H4 (cell line): Measurements from ENCODE around the gene ABR. TPM values are rescaled to one million over a fixed set of nuclear protein-coding genes. Genes with fewer than 3 reads are reported as not detected.
"Not testable (repeated sequence)": the region's sequence is repeated elsewhere in the genome, so short reads cannot be mapped to it uniquely, and the experiment has no call there.

Source experiments
- DNase-seq: peaks from one replicate; pipeline ENCODE4 v3.0.0-alpha.2; 2015; ENCODE audit warnings: low spot score
- total RNA-seq: library from RNA; depleted of rRNA; stranded (reverse); fragments of >200 nt; shearing (Covaris generic); gene quantifications from 2 replicates; pipeline ENCODE4 v1.2.3, GENCODE V29; 2014

Gene ABR
- total RNA-seq, 1 experiment from 2014 or later = 40.0 TPM

- DNase-seq = no peak
Observed at GRCh38 chr17:1071103-1071825, 108.5 kb downstream of the ABR start.

GRCh38 chr17:1070411-1070810 is 109.4 kb downstream of the ABR start:
- no peak for DNase-seq

GRCh38 chr17:1069847-1070246 is 109.9 kb downstream of the ABR start:
- DNase-seq = no peak

- no peak for DNase-seq
Observed at GRCh38 chr17:1068356-1068755, 111.4 kb downstream of the ABR start.

GRCh38 chr17:1067282-1067956 is 112.4 kb downstream of the ABR start:
- DNase-seq = no peak

GRCh38 chr17:1065416-1065815 is 114.4 kb downstream of the ABR start:
- not testable (repeated sequence) for DNase-seq

GRCh38 chr17:1060991-1061390 is 118.8 kb downstream of the ABR start:
- DNase-seq = peak; percentile 99

GRCh38 chr17:1059131-1059795 is 120.5 kb downstream of the ABR start:
- no peak for DNase-seq

GRCh38 chr17:1058423-1059130 is 121.2 kb downstream of the ABR start:
- peak; percentile 66 for DNase-seq

GRCh38 chr17:1056761-1057160 is 123.0 kb downstream of the ABR start:
- DNase-seq = no peak

GRCh38 chr17:1055751-1056645 is 123.8 kb downstream of the ABR start:
- no peak for DNase-seq

GRCh38 chr17:1055231-1055630 is 124.5 kb downstream of the ABR start:
- DNase-seq = no peak

- DNase-seq = no peak
Observed at GRCh38 chr17:1054656-1055055, 125.1 kb downstream of the ABR start.

GRCh38 chr17:1053661-1054360 is 126.0 kb downstream of the ABR start:
- DNase-seq = no peak

- DNase-seq = no peak
Observed at GRCh38 chr17:1050996-1051925, 128.5 kb downstream of the ABR start.

- no peak for DNase-seq
Observed at GRCh38 chr17:1050246-1050995, 129.4 kb downstream of the ABR start.

GRCh38 chr17:1049446-1050225 is 130.1 kb downstream of the ABR start:
- no peak for DNase-seq
